ENCODE data around the gene RGL4. TPM values are rescaled to one million over a fixed set of nuclear protein-coding genes. Genes with fewer than 3 reads are reported as not detected.

Gene RGL4
- total RNA-seq, 2 donors from 2014 or later: 0.35 to 0.45 TPM

GRCh38 chr22:23688121-23688520 lies 2.7 kb upstream of the RGL4 start:
- Histone ChIP-seq H3K4me3 (no peak overlapping the region), H3K9me3 (no peaks in the 10 kb centered on the region), H3K9ac (ENCODE audit: low read depth in 2 of 2, low read length in 2 of 2) (no peak overlapping the region), H3K27me3 (no peaks in the 10 kb centered on the region), H3K4me1 (no peaks in the 10 kb centered on the region), H3K27ac (no peak overlapping the region), H3K36me3 (no peaks in the 10 kb centered on the region)
- intact Hi-C loops (cut with DNase I): no loop called here
- no peak for DNase-seq
- no peak for TF ChIP-seq CTCF (IDR thresholded peaks at IDR 0.05)

GRCh38 chr22:23688571-23688970 lies 2.2 kb upstream of the RGL4 start:
- no peak for TF ChIP-seq CTCF (IDR thresholded peaks at IDR 0.05)
- no peak overlapping the region for H3K4me3 ChIP-seq
- no peaks in the 10 kb centered on the region for H3K4me1 ChIP-seq
- no peaks in the 10 kb centered on the region for H3K9me3 ChIP-seq
- intact Hi-C loops (cut with DNase I): no loop called here
- no peaks in the 10 kb centered on the region for H3K27me3 ChIP-seq
- no peak overlapping the region for H3K27ac ChIP-seq
- H3K9ac ChIP-seq (ENCODE audit: low read depth in 2 of 2, low read length in 2 of 2): no peak overlapping the region
- no peak for DNase-seq
- H3K36me3 ChIP-seq: no peaks in the 10 kb centered on the region

- H3K36me3 ChIP-seq: no peaks in the 10 kb centered on the region
- no peak overlapping the region for H3K4me3 ChIP-seq
- no peaks in the 10 kb centered on the region for H3K27me3 ChIP-seq
- H3K4me1 ChIP-seq: no peaks in the 10 kb centered on the region
- no peak overlapping the region for H3K27ac ChIP-seq
- intact Hi-C loops (cut with DNase I): no loop called here
- no peak for DNase-seq
- H3K9me3 ChIP-seq: no peaks in the 10 kb centered on the region
- no peak overlapping the region for H3K9ac ChIP-seq (ENCODE audit: low read depth in 2 of 2, low read length in 2 of 2)
- TF ChIP-seq CTCF (IDR thresholded peaks at IDR 0.05): no peak
Measured at GRCh38 chr22:23689414-23689813, 1.4 kb upstream of the RGL4 start.

- no peaks in the 10 kb centered on the region for H3K4me1 ChIP-seq
- TF ChIP-seq CTCF (IDR thresholded peaks at IDR 0.05): no peak
- no peaks in the 10 kb centered on the region for H3K9me3 ChIP-seq
- H3K36me3 ChIP-seq: no peaks in the 10 kb centered on the region
- H3K27ac ChIP-seq: no peak overlapping the region
- no peak overlapping the region for H3K4me3 ChIP-seq
- no peaks in the 10 kb centered on the region for H3K27me3 ChIP-seq
- no peak for DNase-seq
- no peak overlapping the region for H3K9ac ChIP-seq (ENCODE audit: low read depth in 2 of 2, low read length in 2 of 2)
- intact Hi-C loops (cut with DNase I): loop anchor here (10.0 kb wide), 1 partner anchor 57 kb away; the partner anchor contains the start of gene DRICH1
Measured at GRCh38 chr22:23691748-23692423, 1.1 kb downstream of the RGL4 start.

GRCh38 chr22:23692598-23693291 lies 1.9 kb downstream of the RGL4 start:
- H3K4me1 ChIP-seq: no peaks in the 10 kb centered on the region
- H3K9ac ChIP-seq (ENCODE audit: low read depth in 2 of 2, low read length in 2 of 2): no peak overlapping the region
- H3K4me3 ChIP-seq: no peak overlapping the region
- H3K27me3 ChIP-seq: no peaks in the 10 kb centered on the region
- H3K27ac ChIP-seq: no peak overlapping the region
- no peaks in the 10 kb centered on the region for H3K36me3 ChIP-seq
- TF ChIP-seq CTCF (IDR thresholded peaks at IDR 0.05): no peak
- DNase-seq: no peak
- intact Hi-C loops (cut with DNase I): loop anchor here (10.0 kb wide), 1 partner anchor 58 kb away; the partner anchor contains the start of gene DRICH1
- H3K9me3 ChIP-seq: no peaks in the 10 kb centered on the region

All from colonic mucosa (tissue), 4 donors.